ENCODE measurements around the gene DPCD. TPM values are rescaled to one million over a fixed set of nuclear protein-coding genes. Genes with fewer than 3 reads are reported as not detected.

DPCD gene
- total and polyA plus RNA-seq, 3 donors from 2014 or later, result 70.9 to 267 (median 87.6) TPM

DNA sequence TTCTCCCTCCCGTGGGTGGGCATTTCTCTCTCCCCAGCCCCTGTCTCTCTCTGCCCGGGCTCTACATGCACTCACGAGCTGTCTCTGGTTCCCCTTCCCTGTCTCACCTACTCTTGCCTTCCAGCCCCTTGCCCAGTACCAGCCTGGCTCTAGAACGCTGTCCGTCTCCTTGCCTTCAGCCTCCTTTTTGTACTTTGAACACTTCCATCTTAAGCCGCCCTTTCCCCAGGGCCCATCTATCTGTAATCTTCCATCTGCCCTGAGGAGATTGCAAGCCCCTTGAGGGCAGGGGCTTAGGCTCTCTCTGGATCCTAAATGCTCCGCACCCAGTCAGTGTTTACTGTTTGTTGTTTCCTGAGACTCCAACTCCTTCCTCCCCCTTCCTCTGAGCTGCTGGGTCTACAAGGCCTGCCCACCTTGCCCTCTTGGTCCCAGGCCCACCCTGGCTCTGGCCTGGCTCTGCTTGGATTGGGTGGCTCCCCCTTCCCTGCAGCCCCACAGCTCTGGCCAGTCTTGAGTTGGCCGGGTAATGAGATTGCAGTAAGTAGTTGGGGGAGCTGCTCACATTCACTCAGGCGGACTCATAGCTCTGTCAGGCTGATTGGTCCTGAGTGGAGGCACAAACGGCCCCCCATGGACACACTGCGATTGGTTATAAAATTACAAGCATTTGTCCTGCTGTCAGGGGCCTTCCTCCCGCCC is 28.4 kb upstream of the DPCD start:
- no peak for TF ChIP-seq POLR2A (IDR thresholded peaks at IDR 0.05)
- TF ChIP-seq, protein P1, sequence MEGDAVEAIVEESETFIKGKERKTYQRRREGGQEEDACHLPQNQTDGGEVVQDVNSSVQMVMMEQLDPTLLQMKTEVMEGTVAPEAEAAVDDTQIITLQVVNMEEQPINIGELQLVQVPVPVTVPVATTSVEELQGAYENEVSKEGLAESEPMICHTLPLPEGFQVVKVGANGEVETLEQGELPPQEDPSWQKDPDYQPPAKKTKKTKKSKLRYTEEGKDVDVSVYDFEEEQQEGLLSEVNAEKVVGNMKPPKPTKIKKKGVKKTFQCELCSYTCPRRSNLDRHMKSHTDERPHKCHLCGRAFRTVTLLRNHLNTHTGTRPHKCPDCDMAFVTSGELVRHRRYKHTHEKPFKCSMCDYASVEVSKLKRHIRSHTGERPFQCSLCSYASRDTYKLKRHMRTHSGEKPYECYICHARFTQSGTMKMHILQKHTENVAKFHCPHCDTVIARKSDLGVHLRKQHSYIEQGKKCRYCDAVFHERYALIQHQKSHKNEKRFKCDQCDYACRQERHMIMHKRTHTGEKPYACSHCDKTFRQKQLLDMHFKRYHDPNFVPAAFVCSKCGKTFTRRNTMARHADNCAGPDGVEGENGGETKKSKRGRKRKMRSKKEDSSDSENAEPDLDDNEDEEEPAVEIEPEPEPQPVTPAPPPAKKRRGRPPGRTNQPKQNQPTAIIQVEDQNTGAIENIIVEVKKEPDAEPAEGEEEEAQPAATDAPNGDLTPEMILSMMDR (IDR thresholded peaks at IDR 0.05), result no peak
- intact Hi-C loops (cut with DNase I; ENCODE audit: low total_unique reads), result no loop called here
- DNase-seq, result no peak
- Histone ChIP-seq H3K27me3 (no peaks in the 10 kb centered on the region), H3K36me3 (ENCODE audit: low read depth, missing control alignments) (no peaks in the 10 kb centered on the region), H3K4me3 (no peak overlapping the region), H3K4me1 (peaks cover 4% of the 10 kb centered on the region), H3K9me3 (no peaks in the 10 kb centered on the region), H3K27ac (no peak overlapping the region)
- 65 to 72% methylated on average over 8 to 12 of the region's 12 CpGs for WGBS, 2 donors

- H3K27me3 ChIP-seq, result no peaks in the 10 kb centered on the region
- no peak overlapping the region for H3K27ac ChIP-seq
- no peaks in the 10 kb centered on the region for H3K36me3 ChIP-seq (ENCODE audit: low read depth, missing control alignments)
- WGBS, 2 donors, result 37 to 67% methylated on average over 1 to 2 of the region's 2 CpGs
- H3K4me3 ChIP-seq, result no peak overlapping the region
- peaks cover 4% of the 10 kb centered on the region for H3K4me1 ChIP-seq
- peak; percentile 15 for DNase-seq
- intact Hi-C loops (cut with DNase I; ENCODE audit: low total_unique reads), result no loop called here
- TF ChIP-seq, protein P1 (IDR thresholded peaks at IDR 0.05), result no peak
- TF ChIP-seq POLR2A (IDR thresholded peaks at IDR 0.05), result no peak
- no peaks in the 10 kb centered on the region for H3K9me3 ChIP-seq
These were observed 27.6 kb upstream of the DPCD start for GRCh38 chr10:101560298-101561067.

- 73 to 80% methylated on average over 11 to 14 of the region's 15 CpGs for WGBS, 2 donors
- Histone ChIP-seq H3K4me1 (peaks cover 5% of the 10 kb centered on the region), H3K27me3 (no peaks in the 10 kb centered on the region), H3K36me3 (ENCODE audit: low read depth, missing control alignments) (no peaks in the 10 kb centered on the region), H3K4me3 (no peak overlapping the region), H3K27ac (no peak overlapping the region), H3K9me3 (no peaks in the 10 kb centered on the region)
- intact Hi-C loops (cut with DNase I; ENCODE audit: low total_unique reads), result no loop called here
- peak; percentile 8 for DNase-seq
- no peak for TF ChIP-seq POLR2A (IDR thresholded peaks at IDR 0.05)
- TF ChIP-seq, protein P1 (IDR thresholded peaks at IDR 0.05), result no peak
These were observed 26.8 kb upstream of the DPCD start for GRCh38 chr10:101561068-101561915.

- Histone ChIP-seq H3K9me3 (no peaks in the 10 kb centered on the region), H3K4me3 (no peak overlapping the region), H3K36me3 (ENCODE audit: low read depth, missing control alignments) (no peaks in the 10 kb centered on the region), H3K27me3 (no peaks in the 10 kb centered on the region), H3K4me1 (peaks cover 9% of the 10 kb centered on the region), H3K27ac (no peak overlapping the region)
- 90 to 92% methylated on average over 5 of the region's 5 CpGs for WGBS, 2 donors
- no peak for TF ChIP-seq POLR2A (IDR thresholded peaks at IDR 0.05)
- TF ChIP-seq, protein P1 (IDR thresholded peaks at IDR 0.05), result no peak
- no peak for DNase-seq
- intact Hi-C loops (cut with DNase I; ENCODE audit: low total_unique reads), result no loop called here
These were observed 25.9 kb upstream of the DPCD start for GRCh38 chr10:101562231-101562630.
